Adipocyte (in vitro differentiated cells): ENCODE results near the gene NDRG2.

Experiments
- DNase-seq: peaks from one replicate; pipeline ENCODE4 v3.0.0-alpha.2; 2015; ENCODE audit warnings: low read depth
- H3K27me3 ChIP-seq: replicated peaks from 2 replicates; pipeline ENCODE4 v1.7.0; 2013; ENCODE audit warnings: mild to moderate bottlenecking, low read length, moderate library complexity; ENCODE audit not compliant: control insufficient read depth, insufficient read depth
- H3K36me3 ChIP-seq: 2 replicates; pipeline ENCODE4 v1.7.0; 2013; ENCODE audit warnings: low read length, mild to moderate bottlenecking, moderate library complexity; ENCODE audit not compliant: control insufficient read depth, insufficient read depth, severe bottlenecking
- H3K4me1 ChIP-seq: 2 replicates; pipeline ENCODE4 v1.7.0; 2013; ENCODE audit warnings: mild to moderate bottlenecking, low read length, moderate library complexity; ENCODE audit not compliant: control insufficient read depth, insufficient read depth
- H3K4me3 ChIP-seq: 2 replicates; pipeline ENCODE4 v1.7.0; 2013; ENCODE audit warnings: mild to moderate bottlenecking, low read length, moderate library complexity
- H3K9ac ChIP-seq: 2 replicates; pipeline ENCODE4 v1.7.0; 2013; ENCODE audit warnings: mild to moderate bottlenecking, low read length, moderate library complexity
- H3K9me3 ChIP-seq: 2 replicates; pipeline ENCODE4 v1.7.0; 2013; ENCODE audit warnings: mild to moderate bottlenecking, low read length, moderate library complexity; ENCODE audit not compliant: control insufficient read depth

NDRG2 gene

GRCh38 chr14:21066882-21067502 lies 42.1 kb upstream of the NDRG2 start:
- no peaks in the 10 kb centered on the region for H3K9me3 ChIP-seq
- H3K9ac ChIP-seq: no peak overlapping the region
- peak; percentile 30 for DNase-seq
- H3K4me3 ChIP-seq: no peak overlapping the region
- H3K4me1 ChIP-seq: peaks cover 49% of the 10 kb centered on the region
- no peaks in the 10 kb centered on the region for H3K27me3 ChIP-seq
- H3K36me3 ChIP-seq: no peaks in the 10 kb centered on the region

GRCh38 chr14:21063479-21063878 lies 38.6 kb upstream of the NDRG2 start:
- Histone ChIP-seq H3K4me1 (peaks cover 53% of the 10 kb centered on the region), H3K27me3 (no peaks in the 10 kb centered on the region), H3K4me3 (peak overlapping the region; percentile 61), H3K9me3 (no peaks in the 10 kb centered on the region), H3K36me3 (no peaks in the 10 kb centered on the region), H3K9ac (peak overlapping the region; percentile 67)
- peak; percentile 50 for DNase-seq

GRCh38 chr14:21061347-21061668 lies 36.4 kb upstream of the NDRG2 start:
- Histone ChIP-seq H3K27me3 (no peaks in the 10 kb centered on the region), H3K9me3 (no peaks in the 10 kb centered on the region)

GRCh38 chr14:21060614-21061346 lies 35.9 kb upstream of the NDRG2 start:
- H3K27me3 ChIP-seq: no peaks in the 10 kb centered on the region
- no peaks in the 10 kb centered on the region for H3K9me3 ChIP-seq

More at GRCh38 chr14:21061347-21061668, 36.4 kb upstream of the NDRG2 start:
- Histone ChIP-seq H3K4me1 (peaks cover 58% of the 10 kb centered on the region), H3K9ac (no peak overlapping the region), H3K36me3 (no peaks in the 10 kb centered on the region), H3K4me3 (peak overlapping the region; percentile 40)
- DNase-seq: no peak

GRCh38 chr14:21059842-21060613 lies 35.2 kb upstream of the NDRG2 start:
- Histone ChIP-seq H3K36me3 (no peaks in the 10 kb centered on the region), H3K9ac (no peak overlapping the region), H3K27me3 (no peaks in the 10 kb centered on the region), H3K9me3 (no peaks in the 10 kb centered on the region), H3K4me1 (peaks cover 56% of the 10 kb centered on the region), H3K4me3 (no peak overlapping the region)
- DNase-seq: no peak

More at GRCh38 chr14:21060614-21061346, 35.9 kb upstream of the NDRG2 start:
- H3K4me1 ChIP-seq: peaks cover 59% of the 10 kb centered on the region
- peak overlapping the region; percentile 40 for H3K4me3 ChIP-seq
- H3K36me3 ChIP-seq: no peaks in the 10 kb centered on the region
- H3K9ac ChIP-seq: no peak overlapping the region
- DNase-seq: no peak

GRCh38 chr14:21058903-21059302 lies 34.0 kb upstream of the NDRG2 start:
- DNase-seq: no peak
- Histone ChIP-seq H3K9ac (no peak overlapping the region), H3K27me3 (no peaks in the 10 kb centered on the region), H3K4me3 (no peak overlapping the region), H3K4me1 (peaks cover 47% of the 10 kb centered on the region), H3K36me3 (no peaks in the 10 kb centered on the region), H3K9me3 (no peaks in the 10 kb centered on the region)

- Histone ChIP-seq H3K36me3 (no peaks in the 10 kb centered on the region), H3K4me1 (peaks cover 38% of the 10 kb centered on the region), H3K9ac (no peak within 1 kb of the TSS), H3K27me3 (no peaks in the 10 kb centered on the region), H3K9me3 (no peaks in the 10 kb centered on the region), H3K4me3 (no peak within 1 kb of the TSS)
- no peak for DNase-seq
These were observed 33.2 kb upstream of the NDRG2 start, which contains the start of gene RNASE8 for GRCh38 chr14:21057803-21058675. RNASE8 (plus strand) TSS chr14:21057822; CDS start chr14:21057893, 71 bp downstream.

GRCh38 chr14:21056520-21057163 lies 31.8 kb upstream of the NDRG2 start:
- Histone ChIP-seq H3K27me3 (no peaks in the 10 kb centered on the region), H3K36me3 (no peaks in the 10 kb centered on the region), H3K4me3 (no peak overlapping the region), H3K4me1 (peaks cover 26% of the 10 kb centered on the region), H3K9me3 (no peaks in the 10 kb centered on the region), H3K9ac (no peak overlapping the region)
- no peak for DNase-seq

- Histone ChIP-seq H3K4me1 (peaks cover 15% of the 10 kb centered on the region), H3K9me3 (no peaks in the 10 kb centered on the region), H3K27me3 (no peaks in the 10 kb centered on the region), H3K4me3 (no peak overlapping the region), H3K9ac (no peak overlapping the region), H3K36me3 (no peaks in the 10 kb centered on the region)
- no peak for DNase-seq
These were observed 30.7 kb upstream of the NDRG2 start for GRCh38 chr14:21055432-21056117.

- Histone ChIP-seq H3K4me1 (peaks cover 7% of the 10 kb centered on the region), H3K4me3 (no peak overlapping the region), H3K36me3 (no peaks in the 10 kb centered on the region), H3K9me3 (no peaks in the 10 kb centered on the region), H3K9ac (no peak overlapping the region), H3K27me3 (no peaks in the 10 kb centered on the region)
- no peak for DNase-seq
These were observed 29.9 kb upstream of the NDRG2 start for GRCh38 chr14:21054768-21055145.
